Body of pancreas (tissue), 4 donors: Measurements from ENCODE around the gene RBM19. TPM values are rescaled to one million over a fixed set of nuclear protein-coding genes. Genes with fewer than 3 reads are reported as not detected.

Experiments used
- ATAC-seq: fragments of 150-250 bp; one replicate; pipeline ENCODE4 v1.9.1; 2016
- DNase-seq, 4 donors: peaks; one replicate each; pipeline ENCODE4 v3.0.0-alpha.2; 2019
- H3K27ac ChIP-seq, 4 donors: fragments of 200-600 bp; sonication (generic); 1 replicate in 3 of 4; 2 replicates in 1 of 4; pipeline versions ENCODE4 v1.5.1 to v1.6.1; 2016 to 2019; ENCODE audit warnings: mild to moderate bottlenecking in 1 of 4, mixed read lengths in 1 of 4, moderate library complexity in 1 of 4
- H3K27me3 ChIP-seq, 2 donors: fragments of 200-600 bp; sonication (generic); one replicate each; pipeline ENCODE4 v1.6.0; 2016; ENCODE audit warnings: mild to moderate bottlenecking in 1 of 2
- H3K36me3 ChIP-seq, 2 donors: fragments of 200-600 bp; sonication (generic); replicated peaks in 1 of 2; 2 replicates each; pipeline ENCODE4 v1.5.1; 2016; ENCODE audit warnings: low read depth in 2 of 2; ENCODE audit not compliant: insufficient read depth in 1 of 2
- H3K4me1 ChIP-seq: fragments of 200-600 bp; sonication (generic); one replicate; pipeline ENCODE4 v1.6.0; 2016
- H3K4me3 ChIP-seq, 2 donors: fragments of 200-600 bp; sonication (generic); 1 replicate in 1 of 2; 2 replicates in 1 of 2; pipeline ENCODE4 v1.5.1; 2016 to 2019
- H3K9me3 ChIP-seq, 3 donors: fragments of 200-600 bp; sonication (generic); 1 replicate in 2 of 3; 2 replicates in 1 of 3; pipeline ENCODE4 v1.5.1; 2016
- CTCF ChIP-seq, 7 experiments: fragments of 450-650 bp in 4 of 7; fragments of 200-600 bp in 3 of 7; sonication (generic) in 3 of 7; IDR thresholded peaks; one replicate each; pipeline ENCODE4 v1.5.1; 2016 to 2019; ENCODE audit warnings: antibody characterized with exemption in 7 of 7
- POLR2A ChIP-seq, 3 donors: fragments of 450-650 bp; IDR thresholded peaks; one replicate each; pipeline ENCODE4 v1.6.1; 2016; ENCODE audit warnings: antibody characterized with exemption in 3 of 3, mild to moderate bottlenecking in 2 of 3
- WGBS, 2 donors: methylation state at CpG; one replicate each; pipeline ENCODE4 v1.1.5; 2017; 5-methylcytosine and 5-hydroxymethylcytosine counted together
- intact Hi-C: fragments of 100-400 bp; cut with DNase I; formaldehyde crosslinking; loops from one replicate; pipeline ENCODE4 v1.15.1; 2023
- total RNA-seq, 2 donors: library from RNA; depleted of rRNA; stranded (reverse); fragments of >200 nt; gene quantifications; one replicate each; pipeline ENCODE4 v1.1.0, GENCODE V29; 2016

RBM19 gene
- total RNA-seq, 2 donors from 2014 or later, result 18.4 to 36.3 TPM

- intact Hi-C loops, result no loop called here
- no peaks in the 10 kb centered on the region for H3K36me3 ChIP-seq
- H3K4me3 ChIP-seq, result no peak overlapping the region
- 35 to 41% methylated on average over 17 of the region's 17 CpGs for WGBS, 2 donors
- H3K27me3 ChIP-seq, result no peaks in the 10 kb centered on the region
- no peaks in the 10 kb centered on the region for H3K4me1 ChIP-seq
- DNase-seq (no peak), ATAC-seq (no peak)
- no peaks in the 10 kb centered on the region for H3K9me3 ChIP-seq
- no peak overlapping the region for H3K27ac ChIP-seq
- TF ChIP-seq POLR2A (IDR thresholded peaks at IDR 0.05), result no peak
- no peak for TF ChIP-seq CTCF (IDR thresholded peaks at IDR 0.05)
These were observed 171.4 kb downstream of the RBM19 start for GRCh38 chr12:113794774-113795173.

GRCh38 chr12:113793250-113793649, 172.9 kb downstream of the RBM19 start:
- intact Hi-C loops, result no loop called here
- ATAC-seq, result no peak

GRCh38 chr12:113792450-113792849, 173.7 kb downstream of the RBM19 start:
- Histone ChIP-seq H3K27me3 (no peaks in the 10 kb centered on the region), H3K27ac (no peak overlapping the region), H3K36me3 (no peaks in the 10 kb centered on the region), H3K4me3 (no peak overlapping the region), H3K9me3 (no peaks in the 10 kb centered on the region), H3K4me1 (no peaks in the 10 kb centered on the region)
- ATAC-seq, result no peak
- DNase-seq, result no peak
- TF ChIP-seq CTCF (IDR thresholded peaks at IDR 0.05), result no peak
- no peak for TF ChIP-seq POLR2A (IDR thresholded peaks at IDR 0.05)
- 59 to 68% methylated on average over 6 of the region's 6 CpGs for WGBS, 2 donors
- intact Hi-C loops, result no loop called here

More at GRCh38 chr12:113793250-113793649, 172.9 kb downstream of the RBM19 start:
- Histone ChIP-seq H3K27ac (no peak overlapping the region), H3K9me3 (no peaks in the 10 kb centered on the region), H3K4me1 (no peaks in the 10 kb centered on the region), H3K4me3 (no peak overlapping the region), H3K36me3 (no peaks in the 10 kb centered on the region), H3K27me3 (no peaks in the 10 kb centered on the region)
- 60 to 68% methylated on average over 9 of the region's 9 CpGs for WGBS, 2 donors
- no peak for DNase-seq
- no peak for TF ChIP-seq CTCF (IDR thresholded peaks at IDR 0.05)
- TF ChIP-seq POLR2A (IDR thresholded peaks at IDR 0.05), result no peak

- Histone ChIP-seq H3K27ac (no peak overlapping the region), H3K4me1 (no peaks in the 10 kb centered on the region), H3K27me3 (no peaks in the 10 kb centered on the region), H3K4me3 (no peak overlapping the region), H3K36me3 (no peaks in the 10 kb centered on the region), H3K9me3 (no peaks in the 10 kb centered on the region)
- WGBS, 2 donors, result 54 to 62% methylated on average over 5 of the region's 5 CpGs
- intact Hi-C loops, result no loop called here
- ATAC-seq (no peak), DNase-seq (no peak)
- TF ChIP-seq POLR2A (IDR thresholded peaks at IDR 0.05) (no peak), CTCF (IDR thresholded peaks at IDR 0.05) (no peak)
These were observed 177.9 kb downstream of the RBM19 start for GRCh38 chr12:113788020-113788856.

- Histone ChIP-seq H3K4me1 (no peaks in the 10 kb centered on the region), H3K36me3 (no peaks in the 10 kb centered on the region), H3K27ac (no peak overlapping the region), H3K4me3 (no peak overlapping the region), H3K27me3 (no peaks in the 10 kb centered on the region), H3K9me3 (no peaks in the 10 kb centered on the region)
- no peak for ATAC-seq
- WGBS, 2 donors, result 62 to 81% methylated on average over 2 of the region's 2 CpGs
- no peak for DNase-seq
- intact Hi-C loops, result no loop called here
- TF ChIP-seq POLR2A (IDR thresholded peaks at IDR 0.05) (no peak), CTCF (IDR thresholded peaks at IDR 0.05) (no peak)
These were observed 180.0 kb downstream of the RBM19 start for GRCh38 chr12:113786107-113786506.
